PC-3 (cell line): ENCODE data around the gene ISG20. TPM values are rescaled to one million over a fixed set of nuclear protein-coding genes. Genes with fewer than 3 reads are reported as not detected.

Source experiments
- ATAC-seq: fragments of 200-7000 bp; cut with Tn5 transposase; 2 replicates; pipeline ENCODE4 v1.9.1; 2020; ENCODE audit warnings: mild to moderate bottlenecking, moderate library complexity
- BruUV-seq: library from RNA; stranded (reverse); fragments of 400-500 nt; replicated peaks from 2 replicates; lab custom pipeline; 2021; lab: Mats Ljungman, UMichigan
- CTCF ChIA-PET: fragments of 300-600 bp; sonication (Branson Sonifier 250); formaldehyde crosslinking; loops from one replicate; lab custom pipeline; 2022; ENCODE audit warnings: antibody characterized with exemption; lab: Charles Lee
- POLR2A ChIA-PET: fragments of 300-600 bp; sonication (Branson Sonifier 250); formaldehyde crosslinking; loops from one replicate; lab custom pipeline; 2022; ENCODE audit warnings: antibody characterized with exemption; ENCODE audit not compliant: unreplicated experiment; lab: Charles Lee
- DNase-seq: peaks from one replicate; pipeline ENCODE4 v3.0.0-alpha.2; 2015
- H2AFZ ChIP-seq: fragments of 300-600 bp; sonication (generic); 2 replicates; pipeline ENCODE4 v1.6.0; 2016; ENCODE audit warnings: antibody characterized with exemption, low read length
- H3F3A ChIP-seq: fragments of 300-600 bp; sonication (generic); one replicate; pipeline ENCODE4 v1.6.0; 2017; ENCODE audit warnings: antibody characterized with exemption, low read length, control low read depth, mild to moderate bottlenecking; ENCODE audit not compliant: unreplicated experiment
- H3K27ac ChIP-seq: fragments of 300-600 bp; sonication (generic); 2 replicates; pipeline ENCODE4 v1.5.1; 2016; ENCODE audit warnings: mild to moderate bottlenecking, low read length
- H3K27me3 ChIP-seq: fragments of 300-600 bp; sonication (generic); 2 replicates; pipeline ENCODE4 v1.6.1; 2016; ENCODE audit warnings: low read length, mixed read lengths
- H3K36me3 ChIP-seq: fragments of 300-600 bp; sonication (generic); 2 replicates; pipeline ENCODE4 v1.6.1; 2016; ENCODE audit warnings: low read depth, mixed run types, low read length, mixed read lengths
- H3K4me1 ChIP-seq: fragments of 300-600 bp; sonication (generic); 2 replicates; pipeline ENCODE4 v1.5.1; 2016; ENCODE audit warnings: low read length; ENCODE audit not compliant: insufficient read depth
- H3K4me2 ChIP-seq: fragments of 300-600 bp; sonication (generic); 2 replicates; pipeline ENCODE4 v1.6.0; 2016; ENCODE audit warnings: low read length
- H3K4me3 ChIP-seq: fragments of 300-600 bp; sonication (generic); 2 replicates; pipeline ENCODE4 v1.5.1; 2016; ENCODE audit warnings: mild to moderate bottlenecking, low read length, mixed read lengths
- H3K79me2 ChIP-seq: fragments of 300-600 bp; sonication (generic); 2 replicates; pipeline ENCODE4 v1.6.1; 2017; ENCODE audit warnings: low read length, mixed read lengths
- H3K9ac ChIP-seq: fragments of 300-600 bp; sonication (generic); 2 replicates; pipeline ENCODE4 v1.6.0; 2016; ENCODE audit warnings: mild to moderate bottlenecking, low read length
- H3K9me2 ChIP-seq: fragments of 300-600 bp; sonication (generic); replicated peaks from 2 replicates; pipeline ENCODE4 v1.6.1; 2016; ENCODE audit warnings: mixed run types, low read length, mixed read lengths
- H3K9me3 ChIP-seq: fragments of 300-600 bp; sonication (generic); 2 replicates; pipeline ENCODE4 v1.6.1; 2016; ENCODE audit warnings: low read length, mixed read lengths
- H4K20me1 ChIP-seq: fragments of 300-600 bp; sonication (generic); 2 replicates; pipeline ENCODE4 v1.6.1; 2016; ENCODE audit warnings: low read length, mixed read lengths
- EZH2 ChIP-seq: fragments of 300-600 bp; sonication (generic); IDR thresholded peaks from one replicate; pipeline ENCODE4 v1.6.1; 2017; ENCODE audit warnings: antibody characterized with exemption, mild to moderate bottlenecking, low read length; ENCODE audit not compliant: unreplicated experiment
- EZH2phosphoT487 ChIP-seq: fragments of 300-600 bp; sonication (generic); IDR thresholded peaks from 2 replicates; pipeline ENCODE4 v1.6.1; 2018; ENCODE audit warnings: mild to moderate bottlenecking, antibody characterized with exemption, low read length, borderline replicate concordance
- intact Hi-C: fragments of 100-400 bp; cut with micrococcal nuclease; formaldehyde crosslinking; loops from 2 replicates; pipeline ENCODE4 v1.9.0; 2023
- total RNA-seq: library from RNA; depleted of rRNA; stranded (reverse); fragments of >200 nt; gene quantifications from 2 replicates; pipeline ENCODE4 v1.2.3, GENCODE V29; 2014
- TF ChIP-seq, protein P1 (sequence below): fragments of 300-600 bp; sonication (generic); conservative IDR thresholded peaks from 2 replicates; pipeline ENCODE4 v1.5.1; 2017; ENCODE audit warnings: antibody characterized with exemption, low read depth, mild to moderate bottlenecking, low read length

The ISG20 gene
- total RNA-seq, 1 experiment from 2014 or later = 64.0 TPM

DNA sequence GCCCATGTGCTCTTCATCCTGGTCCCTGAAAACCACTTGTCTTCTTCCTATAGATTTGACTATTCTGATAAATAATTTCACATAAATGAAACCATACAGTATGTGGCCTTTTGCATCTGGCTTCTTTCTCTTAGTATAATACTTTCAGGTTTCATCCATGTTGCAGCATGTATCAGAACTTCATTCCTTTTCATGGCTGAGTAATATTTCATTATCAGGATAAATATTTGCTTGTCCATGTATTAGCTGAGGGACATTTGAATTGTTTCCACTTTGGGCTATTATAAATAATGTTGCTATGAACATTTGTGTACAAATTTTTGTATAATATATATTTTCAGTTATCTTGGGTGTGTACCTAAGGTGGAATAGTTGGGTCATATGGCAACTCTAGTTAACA lies 47.4 kb upstream of the ISG20 start:
- DNase-seq (no peak), ATAC-seq (no peak)
- H3K4me2 ChIP-seq = no peak overlapping the region
- H3K27ac ChIP-seq = no peak overlapping the region
- no peaks in the 10 kb centered on the region for H3K79me2 ChIP-seq
- H3K9me3 ChIP-seq = no peaks in the 10 kb centered on the region
- peaks cover 7% of the 10 kb centered on the region; the same call in 1 of the 2 replicates for H3K4me1 ChIP-seq
- POLR2A ChIA-PET = no interaction called here
- no peaks in the 10 kb centered on the region for H3K9me2 ChIP-seq
- H3K9ac ChIP-seq = no peak overlapping the region
- no peak overlapping the region for H3K4me3 ChIP-seq
- BruUV-seq = no TSS peak
- H3K27me3 ChIP-seq = peaks cover 20% of the 10 kb centered on the region; the same call in 1 of the 2 replicates
- CTCF ChIA-PET = no interaction called here
- no peak overlapping the region for H2AFZ ChIP-seq
- H4K20me1 ChIP-seq = no peaks in the 10 kb centered on the region
- TF ChIP-seq EZH2 = no peak
- TF ChIP-seq, protein P1, sequence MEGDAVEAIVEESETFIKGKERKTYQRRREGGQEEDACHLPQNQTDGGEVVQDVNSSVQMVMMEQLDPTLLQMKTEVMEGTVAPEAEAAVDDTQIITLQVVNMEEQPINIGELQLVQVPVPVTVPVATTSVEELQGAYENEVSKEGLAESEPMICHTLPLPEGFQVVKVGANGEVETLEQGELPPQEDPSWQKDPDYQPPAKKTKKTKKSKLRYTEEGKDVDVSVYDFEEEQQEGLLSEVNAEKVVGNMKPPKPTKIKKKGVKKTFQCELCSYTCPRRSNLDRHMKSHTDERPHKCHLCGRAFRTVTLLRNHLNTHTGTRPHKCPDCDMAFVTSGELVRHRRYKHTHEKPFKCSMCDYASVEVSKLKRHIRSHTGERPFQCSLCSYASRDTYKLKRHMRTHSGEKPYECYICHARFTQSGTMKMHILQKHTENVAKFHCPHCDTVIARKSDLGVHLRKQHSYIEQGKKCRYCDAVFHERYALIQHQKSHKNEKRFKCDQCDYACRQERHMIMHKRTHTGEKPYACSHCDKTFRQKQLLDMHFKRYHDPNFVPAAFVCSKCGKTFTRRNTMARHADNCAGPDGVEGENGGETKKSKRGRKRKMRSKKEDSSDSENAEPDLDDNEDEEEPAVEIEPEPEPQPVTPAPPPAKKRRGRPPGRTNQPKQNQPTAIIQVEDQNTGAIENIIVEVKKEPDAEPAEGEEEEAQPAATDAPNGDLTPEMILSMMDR = no peak
- no peak for TF ChIP-seq EZH2phosphoT487
- intact Hi-C loops = no loop called here
- H3K36me3 ChIP-seq = no peaks in the 10 kb centered on the region
- no peaks in the 10 kb centered on the region for H3F3A ChIP-seq

DNA sequence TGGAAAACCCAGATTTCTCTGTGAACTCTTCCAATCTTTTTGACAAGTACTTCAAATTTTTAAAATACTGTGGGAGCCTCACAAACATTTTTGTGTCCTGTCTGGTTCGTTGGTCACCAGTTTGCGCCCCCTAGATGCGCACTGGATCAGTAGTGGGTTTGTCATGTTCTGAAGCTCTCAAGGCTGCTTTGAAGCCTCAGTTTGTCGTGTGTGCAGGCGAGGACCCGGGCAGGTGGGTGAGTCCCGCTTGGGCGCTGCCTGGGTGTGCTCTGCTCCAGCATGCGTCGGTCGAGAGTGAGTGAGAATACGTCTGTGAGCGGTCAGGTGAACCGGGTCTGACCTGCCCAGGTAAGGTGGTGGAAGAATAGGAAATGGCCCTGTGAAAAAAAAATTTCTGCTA lies 34.9 kb upstream of the ISG20 start:
- CTCF ChIA-PET = no interaction called here
- no peaks in the 10 kb centered on the region for H3K79me2 ChIP-seq
- DNase-seq = no peak
- H3F3A ChIP-seq = no peaks in the 10 kb centered on the region
- H3K9me2 ChIP-seq = no peaks in the 10 kb centered on the region
- no peaks in the 10 kb centered on the region for H3K9me3 ChIP-seq
- no peak overlapping the region for H3K9ac ChIP-seq
- no peak for ATAC-seq
- BruUV-seq = no TSS peak
- intact Hi-C loops = no loop called here
- H2AFZ ChIP-seq = no peak overlapping the region
- no peak overlapping the region for H3K27ac ChIP-seq
- no peak overlapping the region for H3K4me2 ChIP-seq
- POLR2A ChIA-PET = no interaction called here
- no peak for TF ChIP-seq EZH2phosphoT487
- TF ChIP-seq EZH2 = no peak
- TF ChIP-seq, protein P1 = no peak
- no peaks in the 10 kb centered on the region for H3K36me3 ChIP-seq
- peaks cover 31% of the 10 kb centered on the region for H3K27me3 ChIP-seq
- H3K4me3 ChIP-seq = no peak overlapping the region
- H3K4me1 ChIP-seq = no peaks in the 10 kb centered on the region
- no peaks in the 10 kb centered on the region for H4K20me1 ChIP-seq

DNA sequence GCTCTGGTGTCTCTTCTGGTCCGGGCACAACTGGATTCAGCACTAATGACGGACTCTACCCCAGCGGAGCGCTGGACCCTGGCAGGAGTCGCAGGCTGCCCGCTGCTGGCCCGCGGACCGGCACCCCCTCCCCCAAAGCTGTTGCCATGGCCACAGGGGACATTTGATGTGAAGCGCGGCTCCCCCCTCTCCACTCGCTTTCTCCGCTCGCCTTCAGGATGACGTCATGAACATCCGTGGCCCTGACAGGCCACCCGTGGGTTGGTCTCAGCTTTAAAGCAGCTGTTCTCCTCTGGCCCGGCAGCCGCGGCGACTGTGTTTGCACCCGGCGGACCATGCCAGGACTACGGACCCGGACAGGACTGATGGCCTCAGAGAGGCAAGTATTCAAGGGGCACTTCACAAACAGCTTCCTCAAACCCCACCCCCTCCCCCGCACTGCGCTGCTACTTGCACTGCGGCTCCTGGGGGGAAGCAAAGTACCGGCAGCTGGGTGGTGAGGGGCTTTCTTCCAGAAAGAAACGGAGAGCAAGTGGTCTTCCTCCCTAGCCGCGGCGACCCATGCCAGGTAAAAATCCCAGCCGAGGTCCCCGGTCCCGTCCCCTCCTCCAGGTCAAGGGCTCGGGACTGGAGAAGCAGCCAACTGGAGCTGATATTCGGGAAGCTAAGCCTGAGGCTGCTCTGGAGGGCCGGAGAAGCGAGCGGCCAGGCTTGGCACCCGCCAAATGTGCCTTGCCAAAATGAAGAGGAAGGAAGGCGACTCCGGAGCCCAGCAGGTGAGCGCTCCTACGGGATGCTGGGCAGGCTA lies 34.2 kb upstream of the ISG20 start:
- Histone ChIP-seq H4K20me1 (no peaks in the 10 kb centered on the region), H3K4me3 (no peak overlapping the region), H3K27me3 (peaks cover 28% of the 10 kb centered on the region), H3F3A (no peaks in the 10 kb centered on the region), H2AFZ (no peak overlapping the region), H3K9me2 (no peaks in the 10 kb centered on the region), H3K36me3 (no peaks in the 10 kb centered on the region), H3K79me2 (no peaks in the 10 kb centered on the region), H3K4me2 (no peak overlapping the region), H3K27ac (no peak overlapping the region), H3K9me3 (no peaks in the 10 kb centered on the region), H3K4me1 (no peaks in the 10 kb centered on the region), H3K9ac (no peak overlapping the region)
- ChIA-PET POLR2A (no interaction called here), CTCF (no interaction called here)
- intact Hi-C loops = no loop called here
- BruUV-seq = no TSS peak
- TF ChIP-seq EZH2phosphoT487 (no peak), EZH2 (no peak)
- TF ChIP-seq, protein P1 = no peak
- DNase-seq (no peak), ATAC-seq (no peak)
